Measurements from ENCODE around the gene NAT14.
"Not testable (repeated sequence)": the region's sequence is repeated elsewhere in the genome, so short reads cannot be mapped to it uniquely, and the experiment has no call there.

NAT14 gene

GRCh38 chr19:55487924-55488687, 3.1 kb downstream of the NAT14 start, which contains the start of gene SSC5D:
Gene SSC5D, plus strand, starts transcription at chr19:55488436. Its CDS starts 154 bp downstream, at chr19:55488590.
- DNase-seq: no peak

- no peak for DNase-seq
These were observed 4.2 kb downstream of the NAT14 start for GRCh38 chr19:55488986-55489710.

GRCh38 chr19:55489711-55490477, 4.9 kb downstream of the NAT14 start:
- no peak for DNase-seq

- no peak for DNase-seq
These were observed 5.8 kb downstream of the NAT14 start for GRCh38 chr19:55490478-55491432.

GRCh38 chr19:55491546-55492360, 6.8 kb downstream of the NAT14 start:
- DNase-seq: no peak

- peak; percentile 72 for DNase-seq
These were observed 7.5 kb downstream of the NAT14 start for GRCh38 chr19:55492362-55492944.

GRCh38 chr19:55493052-55493644, 8.2 kb downstream of the NAT14 start:
- DNase-seq: no peak

- DNase-seq: no peak
These were observed 8.7 kb downstream of the NAT14 start for GRCh38 chr19:55493645-55494171.

GRCh38 chr19:55494172-55494761, 9.3 kb downstream of the NAT14 start:
- DNase-seq: no peak

- no peak for DNase-seq
These were observed 10.8 kb downstream of the NAT14 start for GRCh38 chr19:55495646-55496349.

GRCh38 chr19:55496820-55497219, 11.8 kb downstream of the NAT14 start:
- not testable (repeated sequence) for DNase-seq

- DNase-seq: no peak
These were observed 12.8 kb downstream of the NAT14 start for GRCh38 chr19:55497763-55498162.

- DNase-seq: no peak
These were observed 13.4 kb downstream of the NAT14 start for GRCh38 chr19:55498246-55498840.

GRCh38 chr19:55500368-55500952, 15.5 kb downstream of the NAT14 start:
- DNase-seq: no peak

GRCh38 chr19:55502197-55502952, 17.4 kb downstream of the NAT14 start:
- no peak for DNase-seq

GRCh38 chr19:55503157-55503501, 18.1 kb downstream of the NAT14 start:
- DNase-seq: no peak

GRCh38 chr19:55503502-55504251, 18.7 kb downstream of the NAT14 start:
- peak; percentile 73 for DNase-seq

Data from NCI-H1105 treated with DMSO at 0.1 percent for 48 hours (cell line).